ENCODE measurements around the gene RAPGEF4.

Gene RAPGEF4

GRCh38 chr2:172896661-172897081 lies 161.0 kb downstream of the RAPGEF4 start:
- in situ Hi-C loops (cut with HindIII; ENCODE audit: low sequenced_read_pairs), result no loop called here
- H3K4me3 ChIP-seq (ENCODE audit: low read depth, low read length), result no peak overlapping the region
- TF ChIP-seq CTCF (IDR thresholded peaks at IDR 0.05; ENCODE audit: low read depth, low read length), result no peak
- no peak for DNase-seq (ENCODE audit: low read depth, low spot score)

- TF ChIP-seq CTCF (IDR thresholded peaks at IDR 0.05; ENCODE audit: low read depth, low read length), result no peak
- no peak for DNase-seq (ENCODE audit: low read depth, low spot score)
- no peak overlapping the region for H3K4me3 ChIP-seq (ENCODE audit: low read depth, low read length)
- in situ Hi-C loops (cut with HindIII; ENCODE audit: low sequenced_read_pairs), result no loop called here
Measured at GRCh38 chr2:172900871-172901270, 165.2 kb downstream of the RAPGEF4 start.

- in situ Hi-C loops (cut with HindIII; ENCODE audit: low sequenced_read_pairs), result no loop called here
Measured at GRCh38 chr2:172901913-172902312, 166.3 kb downstream of the RAPGEF4 start.

GRCh38 chr2:172904236-172904635 lies 168.6 kb downstream of the RAPGEF4 start:
- DNase-seq (ENCODE audit: low read depth, low spot score), result no peak
- TF ChIP-seq CTCF (IDR thresholded peaks at IDR 0.05; ENCODE audit: low read depth, low read length), result no peak
- in situ Hi-C loops (cut with HindIII; ENCODE audit: low sequenced_read_pairs), result no loop called here
- no peak overlapping the region for H3K4me3 ChIP-seq (ENCODE audit: low read depth, low read length)

More at GRCh38 chr2:172901913-172902312, 166.3 kb downstream of the RAPGEF4 start:
- H3K4me3 ChIP-seq (ENCODE audit: low read depth, low read length), result no peak overlapping the region
- TF ChIP-seq CTCF (IDR thresholded peaks at IDR 0.05; ENCODE audit: low read depth, low read length), result no peak
- no peak for DNase-seq (ENCODE audit: low read depth, low spot score)

- H3K4me3 ChIP-seq (ENCODE audit: low read depth, low read length), result no peak overlapping the region
- in situ Hi-C loops (cut with HindIII; ENCODE audit: low sequenced_read_pairs), result no loop called here
- DNase-seq (ENCODE audit: low read depth, low spot score), result no peak
- TF ChIP-seq CTCF (IDR thresholded peaks at IDR 0.05; ENCODE audit: low read depth, low read length), result no peak
Measured at GRCh38 chr2:172905937-172906811, 170.5 kb downstream of the RAPGEF4 start.

- in situ Hi-C loops (cut with HindIII; ENCODE audit: low sequenced_read_pairs), result no loop called here
Measured at GRCh38 chr2:172908275-172908674, 172.6 kb downstream of the RAPGEF4 start.

More at GRCh38 chr2:172908275-172908674, 172.6 kb downstream of the RAPGEF4 start:
- no peak for DNase-seq (ENCODE audit: low read depth, low spot score)
- no peak overlapping the region for H3K4me3 ChIP-seq (ENCODE audit: low read depth, low read length)
- TF ChIP-seq CTCF (IDR thresholded peaks at IDR 0.05; ENCODE audit: low read depth, low read length), result no peak
